KMS-11 (cell line): ENCODE results near the gene BCOR.

Experiments
- H2AFZ ChIP-seq: fragments of 200-600 bp; sonication (generic); 2 replicates; pipeline ENCODE4 v1.6.1; 2016; ENCODE audit warnings: antibody characterized with exemption, mixed run types, low read depth
- H3K27ac ChIP-seq: fragments of 200-600 bp; sonication (generic); 2 replicates; pipeline ENCODE4 v1.6.1; 2016; ENCODE audit warnings: mild to moderate bottlenecking, mixed run types
- H3K27me3 ChIP-seq: fragments of 200-600 bp; sonication (generic); 2 replicates; pipeline ENCODE4 v1.6.1; 2017; ENCODE audit warnings: mild to moderate bottlenecking, low read depth, mixed run types, moderate library complexity; ENCODE audit not compliant: insufficient read depth
- H3K36me3 ChIP-seq: fragments of 200-600 bp; sonication (generic); 2 replicates; pipeline ENCODE4 v1.6.1; 2017; ENCODE audit warnings: mild to moderate bottlenecking, mixed run types; ENCODE audit not compliant: insufficient read depth
- H3K4me1 ChIP-seq: fragments of 200-600 bp; sonication (generic); 2 replicates; pipeline ENCODE4 v1.6.1; 2016; ENCODE audit warnings: mild to moderate bottlenecking, low read depth, mixed run types; ENCODE audit not compliant: poor library complexity, severe bottlenecking
- H3K4me2 ChIP-seq: fragments of 200-600 bp; sonication (generic); 2 replicates; pipeline ENCODE4 v1.7.0; 2016; ENCODE audit warnings: mild to moderate bottlenecking, mixed run types
- H3K4me3 ChIP-seq: fragments of 200-600 bp; sonication (generic); IDR thresholded peaks from 2 replicates; pipeline ENCODE4 v1.6.1; 2017; ENCODE audit warnings: low read depth, low read length, mixed read lengths; ENCODE audit not compliant: insufficient read depth
- H3K79me2 ChIP-seq: fragments of 200-600 bp; sonication (generic); 2 replicates; pipeline ENCODE4 v1.6.1; 2016; ENCODE audit warnings: low read depth, mixed run types; ENCODE audit not compliant: insufficient read depth
- H3K9ac ChIP-seq: fragments of 200-600 bp; sonication (generic); 2 replicates; pipeline ENCODE4 v1.6.1; 2016; ENCODE audit warnings: mild to moderate bottlenecking, mixed run types
- H4K20me1 ChIP-seq: fragments of 200-600 bp; sonication (generic); 2 replicates; pipeline ENCODE4 v1.6.1; 2016; ENCODE audit warnings: mild to moderate bottlenecking, mixed run types; ENCODE audit not compliant: insufficient read depth
- TF ChIP-seq, protein P1 (sequence below): fragments of 200-600 bp; sonication (generic); conservative IDR thresholded peaks from 2 replicates; pipeline ENCODE4 v1.6.1; 2017; ENCODE audit warnings: low read depth, mild to moderate bottlenecking, antibody characterized with exemption, low read length, moderate library complexity, mixed read lengths

The BCOR gene

DNA sequence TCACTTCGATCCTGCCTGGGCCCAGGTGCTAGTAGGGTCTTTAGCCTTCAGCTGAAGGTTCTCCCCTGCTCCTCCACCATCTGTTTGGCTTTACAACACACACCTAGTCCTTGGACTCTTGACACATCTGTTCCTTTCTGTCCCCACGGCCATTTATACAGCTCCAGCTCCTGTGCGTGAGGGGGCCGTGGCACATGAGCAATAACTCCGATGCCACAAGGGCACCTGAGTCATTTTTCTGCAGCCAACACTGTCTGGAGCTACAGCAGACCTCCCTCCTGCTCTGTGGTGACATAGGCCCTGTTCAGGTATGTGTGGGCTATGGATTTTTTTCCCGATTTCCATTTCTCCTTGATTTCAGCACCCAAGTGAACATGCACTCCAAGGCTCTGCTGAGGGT is 44.7 kb upstream of the BCOR start:
- H4K20me1 ChIP-seq: no peaks in the 10 kb centered on the region
- no peak overlapping the region for H3K4me3 ChIP-seq
- no peak overlapping the region for H3K27ac ChIP-seq
- H3K36me3 ChIP-seq: no peaks in the 10 kb centered on the region
- H2AFZ ChIP-seq: no peak overlapping the region
- no peaks in the 10 kb centered on the region for H3K27me3 ChIP-seq
- H3K4me1 ChIP-seq: no peaks in the 10 kb centered on the region
- H3K4me2 ChIP-seq: no peak overlapping the region
- H3K79me2 ChIP-seq: no peaks in the 10 kb centered on the region
- H3K9ac ChIP-seq: no peak overlapping the region
- TF ChIP-seq, protein P1, sequence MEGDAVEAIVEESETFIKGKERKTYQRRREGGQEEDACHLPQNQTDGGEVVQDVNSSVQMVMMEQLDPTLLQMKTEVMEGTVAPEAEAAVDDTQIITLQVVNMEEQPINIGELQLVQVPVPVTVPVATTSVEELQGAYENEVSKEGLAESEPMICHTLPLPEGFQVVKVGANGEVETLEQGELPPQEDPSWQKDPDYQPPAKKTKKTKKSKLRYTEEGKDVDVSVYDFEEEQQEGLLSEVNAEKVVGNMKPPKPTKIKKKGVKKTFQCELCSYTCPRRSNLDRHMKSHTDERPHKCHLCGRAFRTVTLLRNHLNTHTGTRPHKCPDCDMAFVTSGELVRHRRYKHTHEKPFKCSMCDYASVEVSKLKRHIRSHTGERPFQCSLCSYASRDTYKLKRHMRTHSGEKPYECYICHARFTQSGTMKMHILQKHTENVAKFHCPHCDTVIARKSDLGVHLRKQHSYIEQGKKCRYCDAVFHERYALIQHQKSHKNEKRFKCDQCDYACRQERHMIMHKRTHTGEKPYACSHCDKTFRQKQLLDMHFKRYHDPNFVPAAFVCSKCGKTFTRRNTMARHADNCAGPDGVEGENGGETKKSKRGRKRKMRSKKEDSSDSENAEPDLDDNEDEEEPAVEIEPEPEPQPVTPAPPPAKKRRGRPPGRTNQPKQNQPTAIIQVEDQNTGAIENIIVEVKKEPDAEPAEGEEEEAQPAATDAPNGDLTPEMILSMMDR: no peak

DNA sequence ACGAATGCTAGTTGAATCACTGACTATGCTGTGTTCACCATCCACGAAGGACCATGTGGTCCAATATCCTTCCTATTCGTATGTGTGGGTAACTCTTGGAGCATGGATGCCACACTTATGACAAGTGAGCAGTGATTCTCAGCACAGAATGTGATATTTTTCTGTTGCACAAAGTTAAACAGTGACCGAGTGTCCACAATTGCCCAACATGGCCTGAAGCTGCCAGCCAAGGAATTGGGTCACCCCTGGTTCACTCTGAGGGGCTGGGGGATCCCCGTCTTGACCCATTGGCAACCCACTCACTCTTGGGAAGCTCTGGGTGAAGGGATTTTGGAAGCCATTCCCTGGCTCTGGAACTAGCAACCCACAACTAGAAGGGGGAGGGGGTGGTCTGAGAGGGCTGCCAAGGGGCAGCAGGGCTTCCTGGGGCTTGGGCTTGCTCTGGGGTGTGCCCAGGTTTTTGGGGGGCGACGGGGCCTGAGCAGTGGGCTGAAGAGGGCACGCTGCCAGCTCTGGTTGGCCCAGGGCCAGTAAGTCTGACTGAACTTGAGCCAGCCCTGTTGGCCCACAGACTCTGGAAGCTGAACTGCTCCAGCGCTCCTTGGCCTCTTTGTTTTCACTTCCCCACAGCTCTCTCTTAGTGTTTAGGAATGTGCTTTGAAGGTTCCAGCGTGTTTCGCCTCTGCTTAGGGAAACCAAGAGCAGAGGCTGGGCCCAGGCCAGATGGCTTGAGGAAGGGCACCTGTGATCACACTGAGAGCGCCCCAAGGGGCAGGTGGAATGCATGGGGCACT is 43.1 kb upstream of the BCOR start:
- no peak overlapping the region for H3K27ac ChIP-seq
- no peak overlapping the region for H2AFZ ChIP-seq
- H3K36me3 ChIP-seq: no peaks in the 10 kb centered on the region
- no peaks in the 10 kb centered on the region for H4K20me1 ChIP-seq
- TF ChIP-seq, protein P1: no peak
- no peak overlapping the region for H3K9ac ChIP-seq
- H3K4me3 ChIP-seq: no peak overlapping the region
- no peaks in the 10 kb centered on the region for H3K27me3 ChIP-seq
- no peaks in the 10 kb centered on the region for H3K79me2 ChIP-seq
- no peak overlapping the region for H3K4me2 ChIP-seq
- no peaks in the 10 kb centered on the region for H3K4me1 ChIP-seq

DNA sequence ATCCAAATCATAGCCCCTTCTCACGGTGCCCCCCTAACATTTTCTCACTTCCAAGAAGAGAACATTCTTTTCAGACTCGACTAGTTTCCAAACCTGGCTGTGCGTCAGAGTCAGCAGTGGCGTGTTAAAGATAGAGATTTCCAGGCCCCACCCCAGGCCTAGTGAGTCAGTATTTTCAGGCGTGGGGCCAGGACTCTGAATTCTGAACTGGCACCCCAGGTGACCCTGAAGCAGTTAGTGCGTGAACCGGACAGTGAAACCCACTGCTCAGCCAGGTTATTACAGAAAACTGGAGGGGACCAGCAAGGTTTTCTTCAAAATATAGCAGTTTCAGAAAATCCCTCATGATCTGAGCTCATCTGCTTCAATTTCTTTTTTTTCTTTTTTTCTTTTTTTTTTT is 35.0 kb upstream of the BCOR start:
- no peaks in the 10 kb centered on the region for H3K79me2 ChIP-seq
- H3K4me3 ChIP-seq: no peak overlapping the region
- H3K4me1 ChIP-seq: peaks cover 40% of the 10 kb centered on the region
- H3K4me2 ChIP-seq: no peak overlapping the region
- H4K20me1 ChIP-seq: no peaks in the 10 kb centered on the region
- no peaks in the 10 kb centered on the region for H3K27me3 ChIP-seq
- no peak overlapping the region for H2AFZ ChIP-seq
- H3K36me3 ChIP-seq: no peaks in the 10 kb centered on the region
- TF ChIP-seq, protein P1: no peak
- no peak overlapping the region for H3K9ac ChIP-seq
- peak overlapping the region; percentile 65; the same call in 1 of the 2 replicates for H3K27ac ChIP-seq

DNA sequence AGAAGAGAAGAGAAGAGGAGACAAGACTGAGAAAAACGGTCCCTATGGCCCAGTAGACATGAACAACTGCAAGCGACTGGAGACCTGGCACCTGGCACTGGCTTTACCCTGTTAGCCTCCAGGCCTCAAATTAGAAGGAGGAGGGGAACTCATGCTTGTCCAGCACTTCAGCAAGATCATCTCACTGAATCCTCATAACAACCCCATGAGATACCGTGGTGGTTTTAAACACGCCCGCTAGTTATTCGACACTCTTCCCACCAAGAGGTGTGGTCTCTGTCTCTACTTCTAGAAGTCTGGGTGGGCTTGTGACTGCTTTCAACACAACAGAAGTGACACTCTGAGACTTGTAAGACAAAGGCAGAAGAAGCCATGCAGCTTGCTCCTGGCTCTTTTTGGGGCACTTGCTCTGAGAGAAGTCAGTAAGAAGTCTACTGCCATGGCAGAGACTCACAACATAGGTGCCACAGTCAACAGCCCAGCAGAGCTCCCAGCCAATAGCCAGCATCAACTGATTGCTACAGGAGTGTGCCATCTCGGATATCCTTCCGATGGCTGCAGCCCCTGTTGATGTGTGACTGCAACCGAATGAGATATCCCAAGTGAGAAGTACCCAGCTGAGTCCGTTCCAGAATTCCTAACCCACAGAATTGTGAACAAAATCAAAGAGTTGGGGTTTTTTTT is 34.0 kb upstream of the BCOR start:
- Histone ChIP-seq H3K79me2 (no peaks in the 10 kb centered on the region), H3K27ac (peak overlapping the region; percentile 65), H3K36me3 (no peaks in the 10 kb centered on the region), H2AFZ (no peak overlapping the region), H3K27me3 (no peaks in the 10 kb centered on the region), H3K4me3 (no peak overlapping the region), H3K4me2 (no peak overlapping the region; the same call in 1 of the 2 replicates), H4K20me1 (no peaks in the 10 kb centered on the region), H3K9ac (no peak overlapping the region), H3K4me1 (peaks cover 49% of the 10 kb centered on the region)
- TF ChIP-seq, protein P1: no peak
